ENCODE results near the gene EXOC6B.
A peak's percentile ranks its signal among the peaks of the same experiment; 100 is the strongest.

The EXOC6B gene

GRCh38 chr2:72825257-72826155, at the start of gene EXOC6B:
EXOC6B (minus strand) TSS chr2:72826033.
- DNase-seq (ENCODE audit: low read depth in 2 of 3, low spot score in 1 of 3): peak; percentile 74 to 83 (median 82)

- no peak for DNase-seq (ENCODE audit: low read depth in 2 of 3, low spot score in 1 of 3)
These were observed 46.0 kb upstream of the EXOC6B start for GRCh38 chr2:72871880-72872279.

GRCh38 chr2:72871060-72871459, 45.2 kb upstream of the EXOC6B start:
- DNase-seq (ENCODE audit: low read depth in 2 of 3, low spot score in 1 of 3): no peak

GRCh38 chr2:72864500-72864899, 38.7 kb upstream of the EXOC6B start:
- DNase-seq (ENCODE audit: low read depth in 2 of 3, low spot score in 1 of 3): peak in 2 of 3 donors; percentile 10 to 17

- DNase-seq (ENCODE audit: low read depth in 2 of 3, low spot score in 1 of 3): no peak
These were observed 37.2 kb upstream of the EXOC6B start for GRCh38 chr2:72863046-72863445.

DNA sequence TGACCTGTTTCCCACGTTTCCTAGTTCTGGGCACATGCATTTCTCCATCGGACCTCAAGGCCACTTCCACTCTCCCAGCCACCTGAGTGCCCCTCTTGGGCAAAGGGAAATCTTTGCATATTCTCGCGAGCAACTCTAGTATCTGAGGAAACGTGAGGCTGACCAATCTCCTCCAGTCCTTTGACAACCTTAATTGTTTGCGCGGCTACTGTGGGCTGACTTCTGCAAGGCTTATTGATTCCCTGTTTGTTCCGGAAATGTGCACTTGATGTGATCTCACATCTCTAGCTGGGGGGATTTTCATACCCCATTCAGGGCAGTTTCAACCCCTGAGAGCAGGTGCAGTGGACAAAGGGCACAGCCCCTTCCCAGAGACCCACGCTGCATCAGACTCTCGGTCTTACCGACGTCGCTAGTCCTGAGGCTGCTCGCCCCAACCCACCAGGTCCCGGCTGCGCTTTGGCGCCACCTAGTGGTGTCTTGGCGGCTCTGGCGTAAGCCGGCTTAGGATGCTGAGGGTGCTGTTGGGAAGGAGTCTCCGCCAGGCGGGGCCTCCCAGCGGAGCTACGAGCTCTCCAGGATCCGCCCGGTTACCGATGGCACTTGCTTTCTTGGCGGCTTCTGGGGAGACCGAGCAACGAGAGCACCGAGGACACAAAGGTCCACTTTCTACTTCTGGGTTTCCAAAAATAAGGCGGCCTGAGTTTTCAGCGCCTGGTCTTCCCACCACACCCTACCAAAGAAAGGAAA, 36.6 kb upstream of the EXOC6B start:
- DNase-seq (ENCODE audit: low read depth in 2 of 3, low spot score in 1 of 3): peak; percentile 80 to 85 (median 84)

- peak in 2 of 3 donors; percentile 44 to 63 for DNase-seq (ENCODE audit: low read depth in 2 of 3, low spot score in 1 of 3)
These were observed 34.0 kb upstream of the EXOC6B start for GRCh38 chr2:72859831-72860262.

DNA sequence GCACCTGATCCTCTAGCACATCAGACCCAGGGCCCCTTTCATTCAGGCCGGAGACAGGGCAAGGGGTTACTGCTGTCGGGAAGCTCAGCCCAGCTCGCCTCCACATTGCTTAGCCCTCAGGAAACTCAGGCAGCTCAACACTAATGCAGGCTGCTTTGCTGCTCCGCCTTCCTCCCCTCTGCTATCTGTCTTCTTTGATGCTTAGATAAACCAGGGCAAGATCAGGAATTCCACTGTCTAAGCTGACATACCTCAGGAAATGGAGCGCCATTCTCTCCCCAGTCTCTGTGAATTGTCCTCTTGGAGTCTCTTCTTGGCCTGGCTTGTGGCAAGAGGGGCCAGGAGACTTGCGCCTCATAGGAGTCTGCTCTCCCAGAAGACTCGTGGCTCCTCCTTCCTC, 25.5 kb upstream of the EXOC6B start:
- DNase-seq (ENCODE audit: low read depth in 2 of 3, low spot score in 1 of 3): no peak

- DNase-seq (ENCODE audit: low read depth in 2 of 3, low spot score in 1 of 3): no peak
These were observed 23.3 kb upstream of the EXOC6B start for GRCh38 chr2:72849138-72849462.

GRCh38 chr2:72848436-72849137, 22.8 kb upstream of the EXOC6B start:
- DNase-seq (ENCODE audit: low read depth in 2 of 3, low spot score in 1 of 3): no peak

DNA sequence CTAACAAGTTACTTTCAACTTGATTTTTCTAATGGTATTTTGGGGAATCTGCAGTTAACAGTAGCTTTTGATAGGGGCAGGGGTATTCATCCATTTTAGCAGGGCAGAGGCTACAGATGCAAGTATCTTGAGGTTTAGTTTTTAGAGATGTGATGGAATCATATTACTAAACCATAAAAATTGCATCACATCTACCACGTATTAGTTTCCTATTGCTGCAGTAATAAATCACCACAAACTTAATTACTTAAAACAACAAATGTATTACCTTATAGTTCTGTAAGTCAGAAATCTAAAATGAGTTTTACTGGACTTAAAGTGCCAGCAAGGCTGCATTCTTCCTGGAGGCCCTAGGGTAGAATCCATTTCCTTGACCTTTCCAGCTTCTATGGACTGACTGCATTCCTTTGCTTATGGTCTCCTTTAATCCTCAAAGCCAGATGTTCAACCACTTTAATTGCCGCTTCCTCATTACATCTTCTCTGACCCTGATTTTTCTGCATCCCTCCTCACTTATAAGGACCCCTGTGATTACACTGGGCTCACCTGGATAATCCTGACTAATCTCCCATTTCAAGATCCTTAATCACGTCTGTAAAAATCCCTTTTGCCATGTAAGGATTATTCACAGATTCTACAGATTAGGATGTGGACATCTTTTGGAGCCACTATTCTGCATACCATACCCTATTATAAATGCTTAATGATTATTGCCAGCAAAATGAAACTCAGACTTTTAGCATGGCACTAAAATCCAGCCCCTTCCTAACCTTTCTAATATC, 21.9 kb upstream of the EXOC6B start:
- DNase-seq (ENCODE audit: low read depth in 2 of 3, low spot score in 1 of 3): no peak

GRCh38 chr2:72846171-72847095, 20.6 kb upstream of the EXOC6B start:
- no peak for DNase-seq (ENCODE audit: low read depth in 2 of 3, low spot score in 1 of 3)

GRCh38 chr2:72843301-72843700, 17.5 kb upstream of the EXOC6B start:
- no peak for DNase-seq (ENCODE audit: low read depth in 2 of 3, low spot score in 1 of 3)

- no peak for DNase-seq (ENCODE audit: low read depth in 2 of 3, low spot score in 1 of 3)
These were observed 15.8 kb upstream of the EXOC6B start for GRCh38 chr2:72841462-72842125.

GRCh38 chr2:72840066-72840465, 14.2 kb upstream of the EXOC6B start:
- no peak for DNase-seq (ENCODE audit: low read depth in 2 of 3, low spot score in 1 of 3)

DNA sequence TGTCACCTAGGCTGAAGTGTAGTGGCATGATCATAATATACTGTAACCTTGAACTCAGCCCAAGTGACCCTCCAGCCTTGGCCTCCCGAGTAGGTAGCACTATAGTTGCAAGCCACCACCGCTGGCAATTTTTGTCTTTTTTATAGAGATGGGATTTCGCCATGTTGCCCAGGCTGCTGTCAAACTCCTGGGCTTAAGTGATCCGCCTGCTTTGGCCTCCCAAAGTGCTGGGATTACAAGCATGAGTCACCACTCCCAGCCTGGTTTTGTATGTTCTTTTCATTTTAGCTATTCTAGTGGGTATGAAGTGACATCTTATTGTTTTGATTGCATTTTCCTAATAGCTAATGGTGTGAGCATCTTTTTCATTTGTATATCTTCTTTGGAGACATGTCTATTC, 11.3 kb upstream of the EXOC6B start:
- no peak for DNase-seq (ENCODE audit: low read depth in 2 of 3, low spot score in 1 of 3)

GRCh38 chr2:72835403-72835802, 9.6 kb upstream of the EXOC6B start:
- DNase-seq (ENCODE audit: low read depth in 2 of 3, low spot score in 1 of 3): no peak

DNA sequence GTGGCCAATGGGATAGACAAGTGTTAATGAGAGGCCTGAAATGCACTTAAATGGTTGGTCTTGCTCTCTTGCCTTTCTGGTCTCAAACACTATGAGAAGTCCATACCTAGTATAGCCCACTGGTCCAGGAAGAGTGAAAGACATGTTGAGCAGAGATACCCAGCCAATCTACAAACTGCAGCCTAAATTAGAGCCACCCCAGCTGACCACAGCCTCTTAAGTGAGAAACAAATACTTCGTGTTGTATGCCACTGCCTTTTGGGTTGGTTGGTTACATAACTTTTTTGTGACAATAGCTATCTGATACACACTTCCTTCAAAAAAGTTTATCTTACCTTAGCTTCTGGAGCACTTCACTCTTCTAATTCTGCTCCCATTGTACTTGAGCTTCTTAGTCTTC, 8.8 kb upstream of the EXOC6B start:
- no peak for DNase-seq (ENCODE audit: low read depth in 2 of 3, low spot score in 1 of 3)

DNA sequence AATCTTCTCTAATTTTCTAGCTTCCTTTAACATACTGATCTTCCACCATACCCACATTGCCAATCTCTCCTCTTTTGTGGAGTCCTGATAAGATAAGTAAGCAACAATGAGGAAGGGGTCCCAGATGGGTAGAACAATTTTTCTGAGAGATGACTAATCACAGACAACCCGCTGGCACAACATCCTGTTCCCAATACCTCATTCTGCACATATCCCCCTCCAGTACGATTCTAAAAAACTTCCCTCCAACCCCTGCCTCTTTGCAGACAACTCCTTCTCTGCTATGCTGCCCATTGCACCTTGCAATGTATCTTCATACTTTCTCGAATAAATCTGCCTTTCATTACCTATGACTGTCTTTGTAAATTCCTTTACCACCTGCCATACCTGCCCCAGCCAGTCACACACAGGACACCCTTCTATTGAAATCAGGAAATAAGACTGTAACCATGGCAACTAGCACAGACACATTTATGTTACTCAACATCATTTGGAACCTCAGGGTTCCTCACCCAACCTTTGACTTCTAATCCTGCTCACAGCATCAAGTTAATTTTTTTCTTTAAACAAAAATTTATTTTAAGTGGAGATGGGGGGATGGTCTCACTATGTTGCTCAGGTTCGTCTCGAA, 7.4 kb upstream of the EXOC6B start:
- no peak for DNase-seq (ENCODE audit: low read depth in 2 of 3, low spot score in 1 of 3)
